Neural cell (in vitro differentiated cells): ENCODE measurements around the gene FAF1. TPM values are rescaled to one million over a fixed set of nuclear protein-coding genes. Genes with fewer than 3 reads are reported as not detected.

Experiments
- H2AFZ ChIP-seq: fragments of 200-600, 300-800 bp; sonication (generic), shearing (Covaris generic); 2 replicates; pipeline ENCODE4 v1.6.0; 2014; ENCODE audit warnings: low read depth, mild to moderate bottlenecking, antibody characterized with exemption, low read length, moderate library complexity
- H3F3A ChIP-seq: fragments of 200-600 bp; shearing (Covaris generic); 2 replicates; pipeline ENCODE4 v1.6.1; 2016; ENCODE audit warnings: mild to moderate bottlenecking, moderate library complexity, mixed read lengths, antibody characterized with exemption, low read length; ENCODE audit not compliant: insufficient read depth, poor library complexity, severe bottlenecking
- H3K27ac ChIP-seq: fragments of 200-600, 300-800 bp; sonication (generic), shearing (Covaris generic); 2 replicates; pipeline ENCODE4 v1.5.1; 2014; ENCODE audit warnings: mild to moderate bottlenecking, low read length, moderate library complexity
- H3K27me3 ChIP-seq: fragments of 300-800, 200-600 bp; sonication (generic), shearing (Covaris generic); 2 replicates; pipeline ENCODE4 v1.6.0; 2014; ENCODE audit warnings: mild to moderate bottlenecking, low read depth, low read length, moderate library complexity; ENCODE audit not compliant: insufficient read depth
- H3K36me3 ChIP-seq: fragments of 300-800, 200-600 bp; sonication (generic), shearing (Covaris generic); 2 replicates; pipeline ENCODE4 v1.5.1; 2014; ENCODE audit warnings: mild to moderate bottlenecking, antibody characterized with exemption, low read length, moderate library complexity; ENCODE audit not compliant: insufficient read depth
- H3K4me2 ChIP-seq: fragments of 300-800, 200-600 bp; sonication (generic), shearing (Covaris generic); 2 replicates; pipeline ENCODE4 v1.6.0; 2014; ENCODE audit warnings: mild to moderate bottlenecking, low read length
- H3K4me3 ChIP-seq: fragments of 300-800, 200-600 bp; sonication (generic), shearing (Covaris generic); 2 replicates; pipeline ENCODE4 v1.5.1; 2014; ENCODE audit warnings: mild to moderate bottlenecking, low read length, moderate library complexity
- H3K79me2 ChIP-seq: fragments of 200-600 bp; shearing (Covaris generic); replicated peaks from 2 replicates; pipeline ENCODE4 v1.6.0; 2014; ENCODE audit warnings: mild to moderate bottlenecking, low read length, moderate library complexity; ENCODE audit not compliant: insufficient read depth
- H3K9ac ChIP-seq: fragments of 300-800, 200-600 bp; sonication (generic), shearing (Covaris generic); 2 replicates; pipeline ENCODE4 v1.6.1; 2016; ENCODE audit warnings: mild to moderate bottlenecking, low read length, mixed read lengths
- H3K9me2 ChIP-seq: fragments of 200-600 bp; shearing (Covaris generic); 2 replicates; pipeline ENCODE4 v1.6.1; 2016; ENCODE audit warnings: mild to moderate bottlenecking, low read length, mixed read lengths; ENCODE audit not compliant: insufficient read depth
- H3K9me3 ChIP-seq: fragments of 200-600, 300-800 bp; sonication (generic), shearing (Covaris generic); 2 replicates; pipeline ENCODE4 v1.6.1; 2016; ENCODE audit warnings: mild to moderate bottlenecking, mixed run types, low read length, moderate library complexity, mixed read lengths
- H4K20me1 ChIP-seq: fragments of 200-600 bp; shearing (Covaris generic); 2 replicates; pipeline ENCODE4 v1.6.1; 2016; ENCODE audit warnings: mild to moderate bottlenecking, mixed run types; ENCODE audit not compliant: insufficient read depth
- EP300 ChIP-seq: fragments of 450-650 bp; conservative IDR thresholded peaks from 2 replicates; pipeline ENCODE4 v1.6.1; 2014; ENCODE audit warnings: antibody characterized with exemption, mild to moderate bottlenecking, moderate library complexity; ENCODE audit not compliant: poor library complexity, severe bottlenecking
- EZH2 ChIP-seq: fragments of 200-600, 300-800 bp; shearing (Covaris generic), sonication (generic); IDR thresholded peaks from 2 replicates; pipeline ENCODE4 v1.6.1; 2014; ENCODE audit warnings: antibody characterized with exemption, low read length, borderline replicate concordance, mild to moderate bottlenecking; ENCODE audit not compliant: insufficient read depth, poor library complexity, severe bottlenecking
- MXI1 ChIP-seq: fragments of 450-650 bp; conservative IDR thresholded peaks from 2 replicates; pipeline ENCODE4 v1.6.1; 2014; ENCODE audit warnings: antibody characterized with exemption, mild to moderate bottlenecking; ENCODE audit not compliant: poor library complexity, severe bottlenecking
- POLR2AphosphoS5 ChIP-seq: IDR thresholded peaks from 2 replicates; pipeline ENCODE4 v1.6.1; 2012
- RAD21 ChIP-seq: fragments of 450-650 bp; conservative IDR thresholded peaks from 2 replicates; pipeline ENCODE4 v1.6.1; 2014; ENCODE audit warnings: antibody characterized with exemption, mild to moderate bottlenecking, moderate library complexity
- SMC3 ChIP-seq: fragments of 450-650 bp; conservative IDR thresholded peaks from 2 replicates; pipeline ENCODE4 v1.6.1; 2014; ENCODE audit warnings: antibody characterized with exemption, mild to moderate bottlenecking, moderate library complexity; ENCODE audit not compliant: poor library complexity
- TAF1 ChIP-seq: IDR thresholded peaks from 2 replicates; pipeline ENCODE4 v1.6.1; 2012; ENCODE audit warnings: low read depth
- polyA plus RNA-seq: library from polyadenylated mRNA; depleted of rRNA; stranded (reverse); fragments of >200 nt; gene quantifications from 2 replicates; pipeline ENCODE4 v1.2.3, GENCODE V29; 2014
- TF ChIP-seq, protein P1 (sequence below): fragments of 450-650 bp; IDR thresholded peaks from 2 replicates; pipeline ENCODE4 v1.5.1; 2014; ENCODE audit warnings: antibody characterized with exemption, mild to moderate bottlenecking, moderate library complexity; ENCODE audit not compliant: poor library complexity, severe bottlenecking
- TF ChIP-seq, protein P2 (sequence below): IDR thresholded peaks from 2 replicates; pipeline ENCODE4 v1.6.1; 2012; ENCODE audit warnings: borderline replicate concordance

Gene FAF1
- polyA plus RNA-seq, 1 donor from 2014 or later: 52.1 TPM

- Histone ChIP-seq H2AFZ (no peak overlapping the region), H3K27me3 (no peaks in the 10 kb centered on the region), H3K9ac (no peak overlapping the region), H3K4me3 (no peak overlapping the region), H3K36me3 (no peaks in the 10 kb centered on the region), H3K79me2 (no peaks in the 10 kb centered on the region), H3F3A (no peaks in the 10 kb centered on the region), H3K9me3 (no peaks in the 10 kb centered on the region), H3K9me2 (no peaks in the 10 kb centered on the region), H3K4me2 (no peak overlapping the region), H4K20me1 (no peaks in the 10 kb centered on the region), H3K27ac (no peak overlapping the region)
- TF ChIP-seq MXI1: no peak
Observed at GRCh38 chr1:50852889-50853288, 107.2 kb downstream of the FAF1 start.

- Histone ChIP-seq H3K4me3 (no peak overlapping the region), H2AFZ (no peak overlapping the region), H3F3A (no peaks in the 10 kb centered on the region), H3K9ac (no peak overlapping the region), H3K36me3 (no peaks in the 10 kb centered on the region), H3K4me2 (no peak overlapping the region), H3K9me3 (no peaks in the 10 kb centered on the region), H3K27me3 (no peaks in the 10 kb centered on the region), H3K27ac (no peak overlapping the region), H3K79me2 (no peaks in the 10 kb centered on the region), H4K20me1 (no peaks in the 10 kb centered on the region), H3K9me2 (no peaks in the 10 kb centered on the region)
- no peak for TF ChIP-seq EZH2
- TF ChIP-seq TAF1: no peak
- no peak for TF ChIP-seq EP300
- TF ChIP-seq SMC3: no peak
- TF ChIP-seq RAD21: no peak
- no peak for TF ChIP-seq POLR2AphosphoS5
- TF ChIP-seq MXI1: no peak
- TF ChIP-seq, protein P1, sequence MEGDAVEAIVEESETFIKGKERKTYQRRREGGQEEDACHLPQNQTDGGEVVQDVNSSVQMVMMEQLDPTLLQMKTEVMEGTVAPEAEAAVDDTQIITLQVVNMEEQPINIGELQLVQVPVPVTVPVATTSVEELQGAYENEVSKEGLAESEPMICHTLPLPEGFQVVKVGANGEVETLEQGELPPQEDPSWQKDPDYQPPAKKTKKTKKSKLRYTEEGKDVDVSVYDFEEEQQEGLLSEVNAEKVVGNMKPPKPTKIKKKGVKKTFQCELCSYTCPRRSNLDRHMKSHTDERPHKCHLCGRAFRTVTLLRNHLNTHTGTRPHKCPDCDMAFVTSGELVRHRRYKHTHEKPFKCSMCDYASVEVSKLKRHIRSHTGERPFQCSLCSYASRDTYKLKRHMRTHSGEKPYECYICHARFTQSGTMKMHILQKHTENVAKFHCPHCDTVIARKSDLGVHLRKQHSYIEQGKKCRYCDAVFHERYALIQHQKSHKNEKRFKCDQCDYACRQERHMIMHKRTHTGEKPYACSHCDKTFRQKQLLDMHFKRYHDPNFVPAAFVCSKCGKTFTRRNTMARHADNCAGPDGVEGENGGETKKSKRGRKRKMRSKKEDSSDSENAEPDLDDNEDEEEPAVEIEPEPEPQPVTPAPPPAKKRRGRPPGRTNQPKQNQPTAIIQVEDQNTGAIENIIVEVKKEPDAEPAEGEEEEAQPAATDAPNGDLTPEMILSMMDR: no peak
- TF ChIP-seq, protein P2, sequence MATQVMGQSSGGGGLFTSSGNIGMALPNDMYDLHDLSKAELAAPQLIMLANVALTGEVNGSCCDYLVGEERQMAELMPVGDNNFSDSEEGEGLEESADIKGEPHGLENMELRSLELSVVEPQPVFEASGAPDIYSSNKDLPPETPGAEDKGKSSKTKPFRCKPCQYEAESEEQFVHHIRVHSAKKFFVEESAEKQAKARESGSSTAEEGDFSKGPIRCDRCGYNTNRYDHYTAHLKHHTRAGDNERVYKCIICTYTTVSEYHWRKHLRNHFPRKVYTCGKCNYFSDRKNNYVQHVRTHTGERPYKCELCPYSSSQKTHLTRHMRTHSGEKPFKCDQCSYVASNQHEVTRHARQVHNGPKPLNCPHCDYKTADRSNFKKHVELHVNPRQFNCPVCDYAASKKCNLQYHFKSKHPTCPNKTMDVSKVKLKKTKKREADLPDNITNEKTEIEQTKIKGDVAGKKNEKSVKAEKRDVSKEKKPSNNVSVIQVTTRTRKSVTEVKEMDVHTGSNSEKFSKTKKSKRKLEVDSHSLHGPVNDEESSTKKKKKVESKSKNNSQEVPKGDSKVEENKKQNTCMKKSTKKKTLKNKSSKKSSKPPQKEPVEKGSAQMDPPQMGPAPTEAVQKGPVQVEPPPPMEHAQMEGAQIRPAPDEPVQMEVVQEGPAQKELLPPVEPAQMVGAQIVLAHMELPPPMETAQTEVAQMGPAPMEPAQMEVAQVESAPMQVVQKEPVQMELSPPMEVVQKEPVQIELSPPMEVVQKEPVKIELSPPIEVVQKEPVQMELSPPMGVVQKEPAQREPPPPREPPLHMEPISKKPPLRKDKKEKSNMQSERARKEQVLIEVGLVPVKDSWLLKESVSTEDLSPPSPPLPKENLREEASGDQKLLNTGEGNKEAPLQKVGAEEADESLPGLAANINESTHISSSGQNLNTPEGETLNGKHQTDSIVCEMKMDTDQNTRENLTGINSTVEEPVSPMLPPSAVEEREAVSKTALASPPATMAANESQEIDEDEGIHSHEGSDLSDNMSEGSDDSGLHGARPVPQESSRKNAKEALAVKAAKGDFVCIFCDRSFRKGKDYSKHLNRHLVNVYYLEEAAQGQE: no peak
Observed at GRCh38 chr1:50851466-50851865, 108.6 kb downstream of the FAF1 start.

- Histone ChIP-seq H3K9me3 (no peaks in the 10 kb centered on the region), H3F3A (no peaks in the 10 kb centered on the region), H3K27ac (no peak overlapping the region), H4K20me1 (no peaks in the 10 kb centered on the region), H3K4me3 (no peak overlapping the region), H3K27me3 (no peaks in the 10 kb centered on the region), H2AFZ (no peak overlapping the region), H3K36me3 (no peaks in the 10 kb centered on the region), H3K9me2 (no peaks in the 10 kb centered on the region), H3K4me2 (no peak overlapping the region), H3K79me2 (no peaks in the 10 kb centered on the region), H3K9ac (no peak overlapping the region)
- TF ChIP-seq, protein P1: no peak
- TF ChIP-seq MXI1 (no peak), SMC3 (no peak), POLR2AphosphoS5 (no peak), EP300 (no peak), TAF1 (no peak), EZH2 (no peak), RAD21 (no peak)
- TF ChIP-seq, protein P2: no peak
Observed at GRCh38 chr1:50851034-50851433, 109.0 kb downstream of the FAF1 start.
